HL-60 (cell line): Measurements from ENCODE around the gene BANF2.

Source experiments
- DNase-seq, 2 experiments: peaks; one replicate each; pipeline ENCODE4 v3.0.0-alpha.2; 2010 to 2020; ENCODE audit warnings: low read depth in 1 of 2, low spot score in 1 of 2
- H3K27ac ChIP-seq: fragments of 250-450 bp; sonication (Bioruptor Pico); replicated peaks from 2 replicates; pipeline ENCODE4 v1.5.1; 2020; ENCODE audit warnings: mild to moderate bottlenecking, moderate library complexity
- H3K27me3 ChIP-seq: fragments of 250-450 bp; sonication (Bioruptor Pico); 2 replicates; pipeline ENCODE4 v1.5.1; 2021; ENCODE audit warnings: mild to moderate bottlenecking, moderate library complexity; ENCODE audit not compliant: insufficient read depth, poor library complexity, severe bottlenecking
- H3K4me3 ChIP-seq: replicated peaks from 2 replicates; pipeline ENCODE4 v1.5.1; 2011; ENCODE audit warnings: mild to moderate bottlenecking, control low read depth, low read length; ENCODE audit not compliant: insufficient read depth
- GABPA ChIP-seq: IDR thresholded peaks from 2 replicates; pipeline ENCODE4 v1.6.1; 2012; ENCODE audit warnings: low read depth
- POLR2AphosphoS5 ChIP-seq: IDR thresholded peaks from 2 replicates; pipeline ENCODE4 v1.6.1; 2012; ENCODE audit warnings: low read depth
- SPI1 ChIP-seq: IDR thresholded peaks from 2 replicates; pipeline ENCODE4 v1.6.1; 2012; ENCODE audit warnings: low read depth, mild to moderate bottlenecking, borderline replicate concordance
- TF ChIP-seq, protein P1 (sequence below): IDR thresholded peaks from one replicate; pipeline ENCODE4 v1.5.1; 2011; ENCODE audit warnings: low read length, control low read depth, inconsistent platforms; ENCODE audit not compliant: insufficient read depth
- TF ChIP-seq, protein P2 (sequence below): IDR thresholded peaks from 2 replicates; pipeline ENCODE4 v1.6.1; 2012; ENCODE audit warnings: low read depth; ENCODE audit not compliant: insufficient replicate concordance

BANF2 gene

DNA sequence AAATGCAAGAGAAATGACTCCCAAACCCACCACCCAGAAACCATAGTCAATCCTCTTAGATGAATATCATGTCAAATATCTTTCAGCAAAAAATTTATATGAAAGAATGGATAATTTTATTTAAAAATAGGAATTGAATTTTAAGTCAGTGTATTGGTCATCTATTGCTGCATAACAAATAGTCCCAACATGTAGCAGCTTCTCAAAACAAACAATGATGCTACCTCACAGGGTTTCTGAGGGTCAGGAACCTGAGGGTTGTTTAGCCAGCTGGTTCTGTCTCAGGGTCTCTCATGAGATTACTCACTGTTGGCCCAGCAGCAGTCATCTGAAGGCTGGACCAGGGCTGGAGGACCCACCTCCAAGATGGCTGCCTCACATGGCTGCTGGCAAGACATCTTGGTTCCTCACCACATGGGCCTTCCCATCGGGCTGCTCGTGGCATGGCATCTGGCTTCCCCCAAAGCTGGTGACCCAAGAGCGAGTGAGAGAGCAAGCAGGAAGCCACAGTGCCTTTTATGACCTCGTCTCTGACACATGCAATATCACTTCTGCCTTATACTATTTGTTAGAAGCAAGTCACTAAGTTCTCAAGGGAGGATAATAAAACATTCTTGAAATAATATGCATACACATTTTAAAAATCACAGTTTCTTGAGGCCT is 36.3 kb downstream of the BANF2 start:
- H3K4me3 ChIP-seq: no peak overlapping the region
- DNase-seq: no peak
- no peak overlapping the region for H3K27ac ChIP-seq
- no peak for TF ChIP-seq POLR2AphosphoS5
- TF ChIP-seq, protein P1, sequence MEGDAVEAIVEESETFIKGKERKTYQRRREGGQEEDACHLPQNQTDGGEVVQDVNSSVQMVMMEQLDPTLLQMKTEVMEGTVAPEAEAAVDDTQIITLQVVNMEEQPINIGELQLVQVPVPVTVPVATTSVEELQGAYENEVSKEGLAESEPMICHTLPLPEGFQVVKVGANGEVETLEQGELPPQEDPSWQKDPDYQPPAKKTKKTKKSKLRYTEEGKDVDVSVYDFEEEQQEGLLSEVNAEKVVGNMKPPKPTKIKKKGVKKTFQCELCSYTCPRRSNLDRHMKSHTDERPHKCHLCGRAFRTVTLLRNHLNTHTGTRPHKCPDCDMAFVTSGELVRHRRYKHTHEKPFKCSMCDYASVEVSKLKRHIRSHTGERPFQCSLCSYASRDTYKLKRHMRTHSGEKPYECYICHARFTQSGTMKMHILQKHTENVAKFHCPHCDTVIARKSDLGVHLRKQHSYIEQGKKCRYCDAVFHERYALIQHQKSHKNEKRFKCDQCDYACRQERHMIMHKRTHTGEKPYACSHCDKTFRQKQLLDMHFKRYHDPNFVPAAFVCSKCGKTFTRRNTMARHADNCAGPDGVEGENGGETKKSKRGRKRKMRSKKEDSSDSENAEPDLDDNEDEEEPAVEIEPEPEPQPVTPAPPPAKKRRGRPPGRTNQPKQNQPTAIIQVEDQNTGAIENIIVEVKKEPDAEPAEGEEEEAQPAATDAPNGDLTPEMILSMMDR: no peak
- no peak for TF ChIP-seq GABPA
- TF ChIP-seq, protein P2, sequence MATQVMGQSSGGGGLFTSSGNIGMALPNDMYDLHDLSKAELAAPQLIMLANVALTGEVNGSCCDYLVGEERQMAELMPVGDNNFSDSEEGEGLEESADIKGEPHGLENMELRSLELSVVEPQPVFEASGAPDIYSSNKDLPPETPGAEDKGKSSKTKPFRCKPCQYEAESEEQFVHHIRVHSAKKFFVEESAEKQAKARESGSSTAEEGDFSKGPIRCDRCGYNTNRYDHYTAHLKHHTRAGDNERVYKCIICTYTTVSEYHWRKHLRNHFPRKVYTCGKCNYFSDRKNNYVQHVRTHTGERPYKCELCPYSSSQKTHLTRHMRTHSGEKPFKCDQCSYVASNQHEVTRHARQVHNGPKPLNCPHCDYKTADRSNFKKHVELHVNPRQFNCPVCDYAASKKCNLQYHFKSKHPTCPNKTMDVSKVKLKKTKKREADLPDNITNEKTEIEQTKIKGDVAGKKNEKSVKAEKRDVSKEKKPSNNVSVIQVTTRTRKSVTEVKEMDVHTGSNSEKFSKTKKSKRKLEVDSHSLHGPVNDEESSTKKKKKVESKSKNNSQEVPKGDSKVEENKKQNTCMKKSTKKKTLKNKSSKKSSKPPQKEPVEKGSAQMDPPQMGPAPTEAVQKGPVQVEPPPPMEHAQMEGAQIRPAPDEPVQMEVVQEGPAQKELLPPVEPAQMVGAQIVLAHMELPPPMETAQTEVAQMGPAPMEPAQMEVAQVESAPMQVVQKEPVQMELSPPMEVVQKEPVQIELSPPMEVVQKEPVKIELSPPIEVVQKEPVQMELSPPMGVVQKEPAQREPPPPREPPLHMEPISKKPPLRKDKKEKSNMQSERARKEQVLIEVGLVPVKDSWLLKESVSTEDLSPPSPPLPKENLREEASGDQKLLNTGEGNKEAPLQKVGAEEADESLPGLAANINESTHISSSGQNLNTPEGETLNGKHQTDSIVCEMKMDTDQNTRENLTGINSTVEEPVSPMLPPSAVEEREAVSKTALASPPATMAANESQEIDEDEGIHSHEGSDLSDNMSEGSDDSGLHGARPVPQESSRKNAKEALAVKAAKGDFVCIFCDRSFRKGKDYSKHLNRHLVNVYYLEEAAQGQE: no peak
- TF ChIP-seq SPI1: no peak
- H3K27me3 ChIP-seq: no peaks in the 10 kb centered on the region

DNA sequence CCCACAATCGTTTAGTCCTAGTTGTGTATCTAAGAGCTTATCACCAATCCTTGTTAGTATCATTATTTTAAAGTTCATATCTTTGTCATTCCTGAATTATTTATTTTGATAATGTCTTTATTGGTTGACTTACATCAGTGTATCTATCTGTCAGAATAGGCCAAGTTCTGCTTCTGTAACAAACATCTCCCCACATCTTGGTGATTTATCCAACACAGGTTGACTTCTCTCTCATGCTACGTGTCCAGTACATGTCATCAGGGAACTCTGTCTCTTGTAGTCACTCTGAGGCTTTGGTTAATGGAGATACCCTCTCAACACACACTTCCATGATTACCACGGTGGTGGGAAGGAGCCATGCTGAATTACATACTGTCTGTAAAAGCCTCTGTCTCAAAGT is 38.4 kb downstream of the BANF2 start:
- Histone ChIP-seq H3K27me3 (no peaks in the 10 kb centered on the region), H3K27ac (no peak overlapping the region), H3K4me3 (no peak overlapping the region)
- TF ChIP-seq, protein P1: no peak
- no peak for TF ChIP-seq POLR2AphosphoS5
- TF ChIP-seq GABPA: no peak
- TF ChIP-seq SPI1: no peak
- TF ChIP-seq, protein P2: no peak
- DNase-seq: no peak

DNA sequence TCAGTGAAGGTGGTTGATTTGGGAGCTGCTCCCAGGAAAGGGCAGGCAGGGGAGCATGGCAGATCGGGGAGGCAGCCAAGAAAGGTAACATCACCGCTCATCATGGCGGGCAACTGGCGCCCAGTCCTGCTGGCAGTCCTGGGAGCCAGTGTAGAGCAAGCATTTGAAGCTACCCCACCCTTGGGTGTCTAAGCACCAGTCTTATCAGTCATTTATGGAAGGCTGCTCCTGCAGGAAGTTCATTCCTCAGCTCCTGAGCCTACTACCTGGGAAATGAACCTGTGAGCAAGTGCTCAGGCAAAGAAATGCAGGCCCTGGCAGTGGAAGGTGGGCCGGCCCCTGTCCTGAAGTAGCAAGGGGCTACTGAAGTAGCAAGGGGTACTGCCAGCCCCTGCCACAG is 41.5 kb downstream of the BANF2 start:
- H3K27me3 ChIP-seq: no peaks in the 10 kb centered on the region
- H3K27ac ChIP-seq: no peak overlapping the region
- no peak overlapping the region for H3K4me3 ChIP-seq
- TF ChIP-seq, protein P1: no peak
- TF ChIP-seq, protein P2: no peak
- TF ChIP-seq SPI1 (no peak), GABPA (no peak), POLR2AphosphoS5 (no peak)
- no peak for DNase-seq
